H9 (cell line): ENCODE measurements around the gene TNIP3. TPM values are rescaled to one million over a fixed set of nuclear protein-coding genes. Genes with fewer than 3 reads are reported as not detected.

Source experiments
- DNase-seq: peaks from one replicate; pipeline ENCODE4 v3.0.0-alpha.2; 2017
- H2AFZ ChIP-seq: one replicate; pipeline ENCODE4 v1.6.1; 2013; ENCODE audit warnings: mild to moderate bottlenecking, low read length, control low read depth, moderate library complexity
- H2AK5ac ChIP-seq: 2 replicates; pipeline ENCODE4 v1.6.1; 2013; ENCODE audit warnings: low read length, control low read depth, mixed read lengths; ENCODE audit not compliant: insufficient read length
- H2BK120ac ChIP-seq: one replicate; pipeline ENCODE4 v1.6.1; 2013; ENCODE audit warnings: low read depth, mild to moderate bottlenecking, low read length, control low read depth, inconsistent platforms; ENCODE audit not compliant: poor library complexity, severe bottlenecking
- H2BK12ac ChIP-seq: 2 replicates; pipeline ENCODE4 v1.6.1; 2013; ENCODE audit warnings: low read length, control low read depth, mixed read lengths, low read depth; ENCODE audit not compliant: insufficient read length
- H2BK15ac ChIP-seq: 2 replicates; pipeline ENCODE4 v1.6.1; 2013; ENCODE audit warnings: low read depth, low read length, control low read depth
- H2BK20ac ChIP-seq: one replicate; pipeline ENCODE4 v1.6.1; 2013; ENCODE audit warnings: low read depth, mild to moderate bottlenecking, low read length, control low read depth, inconsistent platforms; ENCODE audit not compliant: poor library complexity, severe bottlenecking
- H2BK5ac ChIP-seq: 2 replicates; pipeline ENCODE4 v1.6.1; 2013; ENCODE audit warnings: low read length, control low read depth, mixed read lengths; ENCODE audit not compliant: insufficient read length
- H3K14ac ChIP-seq: 2 replicates; pipeline ENCODE4 v1.6.1; 2013; ENCODE audit warnings: low read length, control low read depth; ENCODE audit not compliant: insufficient read depth
- H3K18ac ChIP-seq: 2 replicates; pipeline ENCODE4 v1.6.1; 2013; ENCODE audit warnings: low read depth, mild to moderate bottlenecking, mixed read lengths, low read length, control low read depth; ENCODE audit not compliant: insufficient read length
- H3K23ac ChIP-seq: 2 replicates; pipeline ENCODE4 v1.6.1; 2013; ENCODE audit warnings: low read length, control low read depth, mixed read lengths, low read depth; ENCODE audit not compliant: insufficient read length
- H3K23me2 ChIP-seq: 2 replicates; pipeline ENCODE4 v1.6.1; 2013; ENCODE audit warnings: low read depth, mild to moderate bottlenecking, mixed read lengths, low read length, control low read depth; ENCODE audit not compliant: insufficient read length, poor library complexity, severe bottlenecking
- H3K27ac ChIP-seq: 2 replicates; pipeline ENCODE4 v1.5.1; 2013; ENCODE audit warnings: low read length, control low read depth, mixed read lengths, low read depth; ENCODE audit not compliant: insufficient read length
- H3K27me3 ChIP-seq: 2 replicates; pipeline ENCODE4 v1.6.1; 2013; ENCODE audit warnings: low read length, control low read depth, inconsistent platforms; ENCODE audit not compliant: insufficient read depth
- H3K4ac ChIP-seq: 2 replicates; pipeline ENCODE4 v1.6.1; 2013; ENCODE audit warnings: low read depth, mild to moderate bottlenecking, control low read depth, inconsistent platforms, low read length, moderate library complexity
- H3K4me1 ChIP-seq: 2 replicates; pipeline ENCODE4 v1.6.1; 2013; ENCODE audit warnings: low read length, control low read depth, inconsistent platforms; ENCODE audit not compliant: insufficient read depth
- H3K4me2 ChIP-seq: 2 replicates; pipeline ENCODE4 v1.6.1; 2013; ENCODE audit warnings: low read length, control low read depth, mixed read lengths; ENCODE audit not compliant: insufficient read length, insufficient read depth
- H3K56ac ChIP-seq: 2 replicates; pipeline ENCODE4 v1.6.1; 2013; ENCODE audit warnings: low read depth, mild to moderate bottlenecking, mixed read lengths, low read length, control low read depth; ENCODE audit not compliant: insufficient read length
- H3K79me1 ChIP-seq: 2 replicates; pipeline ENCODE4 v1.6.1; 2013; ENCODE audit warnings: low read depth, mild to moderate bottlenecking, moderate library complexity, low read length, control low read depth, inconsistent platforms; ENCODE audit not compliant: insufficient read depth, poor library complexity, severe bottlenecking
- H3K79me2 ChIP-seq: 2 replicates; pipeline ENCODE4 v1.6.1; 2013; ENCODE audit warnings: low read length, control low read depth, inconsistent platforms; ENCODE audit not compliant: insufficient read depth
- H3K9ac ChIP-seq: 2 replicates; pipeline ENCODE4 v1.6.1; 2013; ENCODE audit warnings: low read length, control low read depth, mixed read lengths; ENCODE audit not compliant: insufficient read length; ENCODE audit errors: extremely low read depth
- H3K9me3 ChIP-seq: one replicate; pipeline ENCODE4 v1.6.1; 2013; ENCODE audit warnings: low read depth, low read length, inconsistent platforms; ENCODE audit not compliant: control insufficient read depth
- H3T11ph ChIP-seq: one replicate; pipeline ENCODE4 v1.6.1; 2013; ENCODE audit warnings: mild to moderate bottlenecking, low read length, control low read depth, inconsistent platforms
- H4K20me1 ChIP-seq: one replicate; pipeline ENCODE4 v1.6.1; 2013; ENCODE audit not compliant: control insufficient read depth, insufficient read length, insufficient read depth
- H4K5ac ChIP-seq: 2 replicates; pipeline ENCODE4 v1.6.1; 2013; ENCODE audit warnings: low read depth, mild to moderate bottlenecking, mixed read lengths, low read length, control low read depth; ENCODE audit not compliant: insufficient read length
- H4K8ac ChIP-seq: replicated peaks from 2 replicates; pipeline ENCODE4 v1.6.1; 2013; ENCODE audit warnings: low read length, control low read depth, mixed read lengths, low read depth; ENCODE audit not compliant: insufficient read length
- H4K91ac ChIP-seq: 2 replicates; pipeline ENCODE4 v1.6.1; 2013; ENCODE audit warnings: low read depth, mild to moderate bottlenecking, moderate library complexity, mixed read lengths, low read length, control low read depth; ENCODE audit not compliant: insufficient read length
- H3K27ac Mint-ChIP-seq, 3 experiments: 2 replicates in 2 of 3; 3 replicates in 1 of 3; pipeline ENCODE4 v1.8.0; 2020 to 2021; ENCODE audit warnings: mixed read lengths in 3 of 3, mild to moderate bottlenecking in 1 of 3, moderate library complexity in 1 of 3
- H3K27me3 Mint-ChIP-seq: 2 replicates; pipeline ENCODE4 v1.8.0; 2021; ENCODE audit warnings: low read depth, mild to moderate bottlenecking, moderate library complexity, mixed read lengths
- H3K36me3 Mint-ChIP-seq, 3 experiments: 2 replicates in 2 of 3; 3 replicates in 1 of 3; pipeline ENCODE4 v1.8.0; 2020 to 2021; ENCODE audit warnings: low read depth in 3 of 3, mixed read lengths in 3 of 3; ENCODE audit not compliant: insufficient read depth in 1 of 3
- H3K4me1 Mint-ChIP-seq, 2 experiments: 2 replicates each; pipeline ENCODE4 v1.8.0; 2020; ENCODE audit warnings: mixed read lengths in 2 of 2
- H3K4me3 Mint-ChIP-seq, 2 experiments: 2 replicates in 1 of 2; 3 replicates in 1 of 2; pipeline ENCODE4 v1.8.0; 2020 to 2021; ENCODE audit warnings: mild to moderate bottlenecking in 2 of 2, mixed read lengths in 2 of 2, moderate library complexity in 1 of 2
- H3K9me3 Mint-ChIP-seq, 2 experiments: 2 replicates in 1 of 2; 3 replicates in 1 of 2; pipeline ENCODE4 v1.8.0; 2020; ENCODE audit warnings: mild to moderate bottlenecking in 2 of 2, mixed read lengths in 2 of 2, moderate library complexity in 1 of 2
- WGBS: extraction: QIAGEN DNeasy Blood & Tissue Kit; methylation state at CpG from one replicate; pipeline ENCODE4 v1.1.7; 2013; ENCODE audit warnings: missing lambda C conversion rate, low lambda C conversion rate, mixed read lengths; ENCODE audit not compliant: insufficient read length; ENCODE audit errors: extremely low coverage; 5-methylcytosine and 5-hydroxymethylcytosine counted together
- total RNA-seq: library from RNA; stranded (reverse); gene quantifications from 2 replicates; pipeline ENCODE4 v1.2.1, GENCODE V29; 2021
- TF ChIP-seq, protein P1 (sequence below): fragments of 200-600 bp; sonication (generic); conservative IDR thresholded peaks from 3 replicates; pipeline ENCODE4 v1.8.0; 2021; ENCODE audit warnings: antibody characterized with exemption, mild to moderate bottlenecking

Gene TNIP3
- total RNA-seq, 1 experiment from 2014 or later = not detected

DNA sequence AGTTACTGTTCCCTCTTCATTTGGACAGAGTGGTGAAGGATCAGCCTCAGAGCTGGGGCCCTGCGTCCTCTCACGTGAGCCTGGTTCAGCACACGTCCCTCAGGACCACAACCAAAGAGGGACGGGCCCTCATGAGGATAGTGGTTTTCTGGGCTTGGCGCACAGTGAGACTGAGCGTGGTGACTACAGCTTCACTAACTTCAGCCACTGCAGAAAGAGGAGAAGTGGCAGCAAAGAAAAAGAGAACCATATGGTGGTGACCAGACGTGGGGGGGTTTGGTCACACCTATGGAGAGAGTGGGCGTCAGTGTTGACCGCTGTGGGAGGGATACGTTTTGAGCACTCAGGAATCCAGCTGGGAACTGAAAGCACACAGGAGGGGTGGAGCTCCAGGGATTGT is 21.8 kb upstream of the TNIP3 start:
- H4K20me1 ChIP-seq = no peaks in the 10 kb centered on the region
- H3T11ph ChIP-seq = no peak overlapping the region
- H2AK5ac ChIP-seq = no peak overlapping the region
- no peak overlapping the region for H4K5ac ChIP-seq
- H3K27me3 Mint-ChIP-seq = no peaks in the 10 kb centered on the region
- H3K27ac ChIP-seq = no peak overlapping the region
- H2BK20ac ChIP-seq = no peak overlapping the region
- no peak overlapping the region for H3K4me3 Mint-ChIP-seq
- no peak overlapping the region for H3K9ac ChIP-seq
- H3K4ac ChIP-seq = no peak overlapping the region
- peaks cover 5% of the 10 kb centered on the region; the same call in 1 of the 2 replicates for H3K4me1 ChIP-seq
- no peak overlapping the region for H3K4me2 ChIP-seq
- H3K14ac ChIP-seq = no peak overlapping the region
- no peak overlapping the region for H3K18ac ChIP-seq
- TF ChIP-seq, protein P1, sequence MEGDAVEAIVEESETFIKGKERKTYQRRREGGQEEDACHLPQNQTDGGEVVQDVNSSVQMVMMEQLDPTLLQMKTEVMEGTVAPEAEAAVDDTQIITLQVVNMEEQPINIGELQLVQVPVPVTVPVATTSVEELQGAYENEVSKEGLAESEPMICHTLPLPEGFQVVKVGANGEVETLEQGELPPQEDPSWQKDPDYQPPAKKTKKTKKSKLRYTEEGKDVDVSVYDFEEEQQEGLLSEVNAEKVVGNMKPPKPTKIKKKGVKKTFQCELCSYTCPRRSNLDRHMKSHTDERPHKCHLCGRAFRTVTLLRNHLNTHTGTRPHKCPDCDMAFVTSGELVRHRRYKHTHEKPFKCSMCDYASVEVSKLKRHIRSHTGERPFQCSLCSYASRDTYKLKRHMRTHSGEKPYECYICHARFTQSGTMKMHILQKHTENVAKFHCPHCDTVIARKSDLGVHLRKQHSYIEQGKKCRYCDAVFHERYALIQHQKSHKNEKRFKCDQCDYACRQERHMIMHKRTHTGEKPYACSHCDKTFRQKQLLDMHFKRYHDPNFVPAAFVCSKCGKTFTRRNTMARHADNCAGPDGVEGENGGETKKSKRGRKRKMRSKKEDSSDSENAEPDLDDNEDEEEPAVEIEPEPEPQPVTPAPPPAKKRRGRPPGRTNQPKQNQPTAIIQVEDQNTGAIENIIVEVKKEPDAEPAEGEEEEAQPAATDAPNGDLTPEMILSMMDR = no peak
- H3K9me3 Mint-ChIP-seq = peaks cover 3 to 5% of the 10 kb centered on the region in 2 experiments; a peak in 3 of 5 replicates
- WGBS = no CpG with 5 or more reads among the region's 10 CpGs
- H2BK15ac ChIP-seq = no peak overlapping the region
- no peak overlapping the region for H2BK12ac ChIP-seq
- peaks cover 0 to 9% (median 0%) of the 10 kb centered on the region in 3 experiments; a peak in 2 of 7 replicates for H3K36me3 Mint-ChIP-seq
- H2BK120ac ChIP-seq = no peak overlapping the region
- H2AFZ ChIP-seq = no peak overlapping the region
- H3K56ac ChIP-seq = no peak overlapping the region
- H3K23me2 ChIP-seq = no peaks in the 10 kb centered on the region
- no peaks in the 10 kb centered on the region for H3K79me1 ChIP-seq
- DNase-seq = no peak
- H4K8ac ChIP-seq = no peak overlapping the region
- no peaks in the 10 kb centered on the region for H3K27me3 ChIP-seq
- H3K4me1 Mint-ChIP-seq = peaks cover 16 to 24% of the 10 kb centered on the region in 2 experiments
- no peak overlapping the region for H2BK5ac ChIP-seq
- no peak overlapping the region for H3K23ac ChIP-seq
- H3K9me3 ChIP-seq = no peaks in the 10 kb centered on the region
- peak overlapping the region in 2 of 3 experiments; percentile 63 to 77; a peak in 2 of 7 replicates for H3K27ac Mint-ChIP-seq
- no peak overlapping the region for H4K91ac ChIP-seq
- no peaks in the 10 kb centered on the region for H3K79me2 ChIP-seq
